OCI-LY3 (cell line): ENCODE measurements around the gene GLT1D1.

ENCODE experiments used
- CTCF ChIP-seq: fragments of 200-600, 300-600 bp; sonication (generic); IDR thresholded peaks from 2 replicates; pipeline ENCODE4 v1.5.1; 2014; ENCODE audit warnings: antibody characterized with exemption, low read length, low read depth
- EZH2phosphoT487 ChIP-seq: fragments of 200-600 bp; shearing (Covaris generic); IDR thresholded peaks from 2 replicates; pipeline ENCODE4 v1.6.1; 2018; ENCODE audit warnings: antibody characterized with exemption, mixed run types, low read depth

- no peak for TF ChIP-seq CTCF
- TF ChIP-seq EZH2phosphoT487: no peak
These were observed 421 bp downstream of the GLT1D1 start for GRCh38 chr12:128853600-128854197.
